ENCODE data around the gene MINPP1.

DNA sequence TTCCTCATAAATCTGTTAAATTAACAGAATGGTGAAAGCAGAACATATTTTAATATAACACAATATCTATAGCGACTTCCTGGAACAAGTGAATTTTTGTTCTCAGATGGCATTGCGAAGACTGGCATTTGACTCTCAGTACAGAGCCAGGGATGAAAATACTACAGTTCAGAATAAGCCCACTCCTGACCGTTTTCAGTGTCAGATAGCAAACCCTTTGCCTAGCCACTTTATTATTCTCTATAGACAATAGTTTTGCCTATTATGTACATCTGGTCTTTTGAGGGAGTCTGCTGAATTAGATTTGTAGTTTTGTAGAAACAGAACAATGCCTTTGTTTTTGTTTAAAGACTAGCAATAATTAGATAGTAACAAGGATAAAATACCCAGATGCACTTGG is 2.3 kb downstream of the MINPP1 start:
- TF ChIP-seq, protein P1, sequence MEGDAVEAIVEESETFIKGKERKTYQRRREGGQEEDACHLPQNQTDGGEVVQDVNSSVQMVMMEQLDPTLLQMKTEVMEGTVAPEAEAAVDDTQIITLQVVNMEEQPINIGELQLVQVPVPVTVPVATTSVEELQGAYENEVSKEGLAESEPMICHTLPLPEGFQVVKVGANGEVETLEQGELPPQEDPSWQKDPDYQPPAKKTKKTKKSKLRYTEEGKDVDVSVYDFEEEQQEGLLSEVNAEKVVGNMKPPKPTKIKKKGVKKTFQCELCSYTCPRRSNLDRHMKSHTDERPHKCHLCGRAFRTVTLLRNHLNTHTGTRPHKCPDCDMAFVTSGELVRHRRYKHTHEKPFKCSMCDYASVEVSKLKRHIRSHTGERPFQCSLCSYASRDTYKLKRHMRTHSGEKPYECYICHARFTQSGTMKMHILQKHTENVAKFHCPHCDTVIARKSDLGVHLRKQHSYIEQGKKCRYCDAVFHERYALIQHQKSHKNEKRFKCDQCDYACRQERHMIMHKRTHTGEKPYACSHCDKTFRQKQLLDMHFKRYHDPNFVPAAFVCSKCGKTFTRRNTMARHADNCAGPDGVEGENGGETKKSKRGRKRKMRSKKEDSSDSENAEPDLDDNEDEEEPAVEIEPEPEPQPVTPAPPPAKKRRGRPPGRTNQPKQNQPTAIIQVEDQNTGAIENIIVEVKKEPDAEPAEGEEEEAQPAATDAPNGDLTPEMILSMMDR (IDR thresholded peaks at IDR 0.05) = no peak
- TF ChIP-seq SP1 (CRISPR knock-in tag; conservative IDR thresholded peaks at IDR 0.05) (no peak), FOXK1 (CRISPR knock-in tag; IDR thresholded peaks at IDR 0.05) (no peak)

Data from WTC11 (cell line).